T-helper 2 cell treated with Interferon-gamma antibody and Interleukin-4, amounts not matched to agents 5 μg/mL and 100 μg/mL, for 36 hours (primary cell): ENCODE data around the gene FRYL.
"Not testable (repeated sequence)": the region's sequence is repeated elsewhere in the genome, so short reads cannot be mapped to it uniquely, and the experiment has no call there.

ENCODE experiments used
- DNase-seq: peaks from one replicate; pipeline ENCODE4 v3.0.0; 2021; ENCODE audit warnings: low spot score
- H3K27ac Mint-ChIP-seq: one replicate; pipeline ENCODE4 v1.8.0; 2021; ENCODE audit warnings: mild to moderate bottlenecking, mixed read lengths
- H3K27me3 Mint-ChIP-seq: one replicate; pipeline ENCODE4 v1.8.0; 2021; ENCODE audit warnings: low read depth, mixed read lengths
- H3K36me3 Mint-ChIP-seq: one replicate; pipeline ENCODE4 v1.8.0; 2021; ENCODE audit warnings: low read depth, mixed read lengths
- H3K4me1 Mint-ChIP-seq: one replicate; pipeline ENCODE4 v1.8.0; 2021; ENCODE audit warnings: low read depth, mixed read lengths
- H3K4me3 Mint-ChIP-seq: one replicate; pipeline ENCODE4 v1.8.0; 2022; ENCODE audit warnings: mild to moderate bottlenecking, moderate library complexity, mixed read lengths
- H3K9me3 Mint-ChIP-seq: one replicate; pipeline ENCODE4 v1.8.0; 2021; ENCODE audit warnings: mixed read lengths

Gene FRYL

GRCh38 chr4:48639807-48640206 lies 140.3 kb downstream of the FRYL start:
- no peaks in the 10 kb centered on the region for H3K9me3 Mint-ChIP-seq
- DNase-seq: no peak
- H3K27me3 Mint-ChIP-seq: no peaks in the 10 kb centered on the region
- H3K4me3 Mint-ChIP-seq: no peak overlapping the region
- peaks cover 22% of the 10 kb centered on the region for H3K4me1 Mint-ChIP-seq
- H3K36me3 Mint-ChIP-seq: peaks cover 12% of the 10 kb centered on the region
- no peak overlapping the region for H3K27ac Mint-ChIP-seq

GRCh38 chr4:48638586-48638985 lies 141.5 kb downstream of the FRYL start:
- DNase-seq, H3K4me3 Mint-ChIP-seq, H3K9me3 Mint-ChIP-seq, H3K27ac Mint-ChIP-seq, H3K27me3 Mint-ChIP-seq: not testable (repeated sequence)
- H3K36me3 Mint-ChIP-seq: peaks cover 12% of the 10 kb centered on the region
- H3K4me1 Mint-ChIP-seq: peaks cover 22% of the 10 kb centered on the region

- H3K4me3 Mint-ChIP-seq: no peak overlapping the region
- H3K9me3 Mint-ChIP-seq: no peaks in the 10 kb centered on the region
- no peak overlapping the region for H3K27ac Mint-ChIP-seq
- peaks cover 16% of the 10 kb centered on the region for H3K4me1 Mint-ChIP-seq
- DNase-seq: no peak
- H3K36me3 Mint-ChIP-seq: peaks cover 9% of the 10 kb centered on the region
- no peaks in the 10 kb centered on the region for H3K27me3 Mint-ChIP-seq
Observed at GRCh38 chr4:48636911-48637310, 143.2 kb downstream of the FRYL start.

- H3K4me3 Mint-ChIP-seq: no peak overlapping the region
- no peak overlapping the region for H3K27ac Mint-ChIP-seq
- no peak for DNase-seq
- H3K27me3 Mint-ChIP-seq: no peaks in the 10 kb centered on the region
- no peaks in the 10 kb centered on the region for H3K9me3 Mint-ChIP-seq
- H3K36me3 Mint-ChIP-seq: peaks cover 9% of the 10 kb centered on the region
- peaks cover 15% of the 10 kb centered on the region for H3K4me1 Mint-ChIP-seq
Observed at GRCh38 chr4:48635980-48636379, 144.1 kb downstream of the FRYL start.

GRCh38 chr4:48635310-48635709 lies 144.8 kb downstream of the FRYL start:
- Mint-ChIP-seq H3K9me3 (no peaks in the 10 kb centered on the region), H3K27me3 (no peaks in the 10 kb centered on the region), H3K4me3 (no peak overlapping the region), H3K27ac (no peak overlapping the region), H3K36me3 (peaks cover 9% of the 10 kb centered on the region), H3K4me1 (peaks cover 13% of the 10 kb centered on the region)
- no peak for DNase-seq

GRCh38 chr4:48634688-48635308 lies 145.3 kb downstream of the FRYL start:
- Mint-ChIP-seq H3K9me3 (no peaks in the 10 kb centered on the region), H3K27me3 (no peaks in the 10 kb centered on the region), H3K4me3 (no peak overlapping the region), H3K4me1 (peaks cover 12% of the 10 kb centered on the region), H3K36me3 (peaks cover 8% of the 10 kb centered on the region), H3K27ac (no peak overlapping the region)
- no peak for DNase-seq

GRCh38 chr4:48633657-48634056 lies 146.4 kb downstream of the FRYL start:
- H3K4me3 Mint-ChIP-seq: no peak overlapping the region
- H3K36me3 Mint-ChIP-seq: peaks cover 2% of the 10 kb centered on the region
- DNase-seq: no peak
- H3K27ac Mint-ChIP-seq: no peak overlapping the region
- H3K9me3 Mint-ChIP-seq: no peaks in the 10 kb centered on the region
- H3K27me3 Mint-ChIP-seq: no peaks in the 10 kb centered on the region
- peaks cover 9% of the 10 kb centered on the region for H3K4me1 Mint-ChIP-seq

GRCh38 chr4:48629458-48629857 lies 150.6 kb downstream of the FRYL start:
- Mint-ChIP-seq H3K4me3 (no peak overlapping the region), H3K27ac (no peak overlapping the region), H3K36me3 (no peaks in the 10 kb centered on the region), H3K9me3 (no peaks in the 10 kb centered on the region), H3K4me1 (peaks cover 3% of the 10 kb centered on the region), H3K27me3 (no peaks in the 10 kb centered on the region)
- DNase-seq: no peak

- Mint-ChIP-seq H3K36me3 (peaks cover 22% of the 10 kb centered on the region), H3K27me3 (no peaks in the 10 kb centered on the region), H3K9me3 (no peaks in the 10 kb centered on the region), H3K27ac (no peak overlapping the region), H3K4me3 (no peak overlapping the region), H3K4me1 (peaks cover 3% of the 10 kb centered on the region)
- DNase-seq: no peak
Observed at GRCh38 chr4:48623182-48623780, 156.8 kb downstream of the FRYL start.

GRCh38 chr4:48620831-48621230 lies 159.2 kb downstream of the FRYL start:
- no peak overlapping the region for H3K27ac Mint-ChIP-seq
- H3K36me3 Mint-ChIP-seq: peaks cover 35% of the 10 kb centered on the region

GRCh38 chr4:48620093-48620492 lies 160.0 kb downstream of the FRYL start:
- H3K4me1 Mint-ChIP-seq: peaks cover 3% of the 10 kb centered on the region
- peaks cover 41% of the 10 kb centered on the region for H3K36me3 Mint-ChIP-seq
- DNase-seq: no peak
- H3K4me3 Mint-ChIP-seq: no peak overlapping the region
- H3K27me3 Mint-ChIP-seq: no peaks in the 10 kb centered on the region
- no peaks in the 10 kb centered on the region for H3K9me3 Mint-ChIP-seq
- H3K27ac Mint-ChIP-seq: no peak overlapping the region

More at GRCh38 chr4:48620831-48621230, 159.2 kb downstream of the FRYL start:
- H3K4me3 Mint-ChIP-seq: no peak overlapping the region
- no peak for DNase-seq
- H3K9me3 Mint-ChIP-seq: no peaks in the 10 kb centered on the region
- peaks cover 3% of the 10 kb centered on the region for H3K4me1 Mint-ChIP-seq
- no peaks in the 10 kb centered on the region for H3K27me3 Mint-ChIP-seq

- Mint-ChIP-seq H3K4me3 (no peak overlapping the region), H3K36me3 (peaks cover 19% of the 10 kb centered on the region), H3K9me3 (no peaks in the 10 kb centered on the region), H3K27me3 (no peaks in the 10 kb centered on the region), H3K27ac (no peak overlapping the region), H3K4me1 (peaks cover 2% of the 10 kb centered on the region)
- no peak for DNase-seq
Observed at GRCh38 chr4:48604527-48604926, 175.6 kb downstream of the FRYL start.

GRCh38 chr4:48604041-48604440 lies 176.0 kb downstream of the FRYL start:
- Mint-ChIP-seq H3K4me1 (peaks cover 2% of the 10 kb centered on the region), H3K36me3 (peaks cover 15% of the 10 kb centered on the region), H3K9me3 (no peaks in the 10 kb centered on the region), H3K27ac (no peak overlapping the region), H3K27me3 (no peaks in the 10 kb centered on the region), H3K4me3 (no peak overlapping the region)
- DNase-seq: no peak

- H3K4me3 Mint-ChIP-seq: no peak overlapping the region
- H3K27ac Mint-ChIP-seq: no peak overlapping the region
- H3K9me3 Mint-ChIP-seq: no peaks in the 10 kb centered on the region
- H3K27me3 Mint-ChIP-seq: no peaks in the 10 kb centered on the region
- DNase-seq: no peak
- peaks cover 2% of the 10 kb centered on the region for H3K4me1 Mint-ChIP-seq
- H3K36me3 Mint-ChIP-seq: peaks cover 18% of the 10 kb centered on the region
Observed at GRCh38 chr4:48603366-48604003, 176.6 kb downstream of the FRYL start.
